Measurements from ENCODE around the gene C5orf15. TPM values are rescaled to one million over a fixed set of nuclear protein-coding genes. Genes with fewer than 3 reads are reported as not detected.

Gene C5orf15
- total RNA-seq, 3 donors from 2014 or later = 26.0 to 31.2 (median 28.6) TPM

DNA sequence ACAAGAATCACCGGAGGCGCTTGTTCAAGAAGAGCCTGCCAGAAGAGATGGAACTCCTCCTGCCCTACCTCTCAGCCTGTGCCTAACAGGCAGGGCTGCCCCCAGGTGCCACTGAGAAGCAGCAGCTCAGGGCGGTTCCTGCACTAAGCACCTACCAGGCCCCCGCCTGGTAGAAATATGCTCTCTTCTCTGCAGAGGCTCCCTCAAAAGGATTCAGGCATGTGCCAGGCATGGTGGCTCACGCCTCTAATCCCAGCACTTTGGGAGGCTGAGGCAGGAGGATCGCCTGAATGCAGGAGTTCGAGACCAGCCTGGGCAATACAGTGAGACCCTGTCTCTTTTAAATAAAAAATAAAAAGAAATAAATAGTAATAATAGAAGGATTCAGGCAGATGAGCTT, 30.4 kb upstream of the C5orf15 start:
- H3K9me3 Mint-ChIP-seq = no peaks in the 10 kb centered on the region
- no peak overlapping the region for H3K4me3 Mint-ChIP-seq
- H3K4me1 Mint-ChIP-seq (ENCODE audit: low read depth) = peaks cover 76% of the 10 kb centered on the region
- H3K27me3 Mint-ChIP-seq (ENCODE audit: low read depth) = no peaks in the 10 kb centered on the region
- ATAC-seq (no peak), DNase-seq (no peak)
- H3K36me3 Mint-ChIP-seq (ENCODE audit: insufficient read depth) = peaks cover 17% of the 10 kb centered on the region

DNA sequence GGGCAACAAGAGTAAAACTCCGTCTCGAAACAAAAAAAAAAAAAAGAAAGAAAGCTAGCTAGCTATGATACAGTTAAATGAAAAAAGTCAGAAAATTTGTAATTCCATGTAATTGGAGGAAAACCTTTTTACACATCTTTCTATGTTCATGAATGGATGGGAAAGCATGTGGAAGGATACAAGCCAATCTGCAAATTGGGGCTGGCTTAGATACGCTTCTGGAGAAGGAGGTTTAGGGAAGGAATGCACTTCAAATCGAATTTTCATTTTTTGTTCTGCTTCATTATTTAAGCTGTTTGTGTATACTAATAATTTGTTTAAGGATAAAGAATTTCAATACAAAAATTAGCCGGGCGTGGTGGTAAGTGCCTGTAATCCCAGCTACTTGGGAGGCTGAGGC, 29.6 kb upstream of the C5orf15 start:
- H3K27me3 Mint-ChIP-seq (ENCODE audit: low read depth) = no peaks in the 10 kb centered on the region
- no peak overlapping the region for H3K4me3 Mint-ChIP-seq
- peaks cover 17% of the 10 kb centered on the region for H3K36me3 Mint-ChIP-seq (ENCODE audit: insufficient read depth)
- no peaks in the 10 kb centered on the region for H3K9me3 Mint-ChIP-seq
- ATAC-seq (no peak), DNase-seq (no peak)
- peaks cover 76% of the 10 kb centered on the region for H3K4me1 Mint-ChIP-seq (ENCODE audit: low read depth)

DNA sequence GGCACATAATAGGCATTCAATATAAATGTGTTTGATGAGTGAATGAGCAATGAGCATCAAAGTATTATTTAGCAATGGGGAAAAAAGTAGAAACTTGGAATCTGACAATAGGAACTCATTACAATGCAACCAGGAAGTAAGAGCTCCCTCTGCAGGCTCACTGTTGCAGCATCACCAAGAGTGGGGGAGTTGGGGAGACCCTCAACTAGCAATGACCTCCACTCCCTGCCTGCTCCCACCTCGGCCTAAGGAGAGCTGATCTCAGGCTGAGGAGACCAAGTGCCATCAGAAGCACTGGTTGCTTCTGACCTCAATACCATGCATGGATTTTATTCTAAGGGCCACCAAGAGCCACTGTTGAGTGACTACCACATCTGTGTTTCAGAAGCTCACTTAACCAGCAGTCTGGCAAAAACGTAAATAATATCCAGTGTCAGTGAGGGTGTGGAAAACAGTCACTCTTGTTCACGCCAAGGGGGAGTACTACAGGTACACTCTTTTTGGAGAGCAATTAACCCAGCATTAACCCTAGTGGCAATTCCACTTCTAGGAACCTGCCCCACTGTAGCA, 28.3 kb upstream of the C5orf15 start:
- no peak for ATAC-seq
- peaks cover 70% of the 10 kb centered on the region for H3K4me1 Mint-ChIP-seq (ENCODE audit: low read depth)
- no peaks in the 10 kb centered on the region for H3K27me3 Mint-ChIP-seq (ENCODE audit: low read depth)
- peaks cover 13% of the 10 kb centered on the region for H3K36me3 Mint-ChIP-seq (ENCODE audit: insufficient read depth)
- no peaks in the 10 kb centered on the region for H3K9me3 Mint-ChIP-seq
- DNase-seq = no peak
- H3K4me3 Mint-ChIP-seq = no peak overlapping the region

DNA sequence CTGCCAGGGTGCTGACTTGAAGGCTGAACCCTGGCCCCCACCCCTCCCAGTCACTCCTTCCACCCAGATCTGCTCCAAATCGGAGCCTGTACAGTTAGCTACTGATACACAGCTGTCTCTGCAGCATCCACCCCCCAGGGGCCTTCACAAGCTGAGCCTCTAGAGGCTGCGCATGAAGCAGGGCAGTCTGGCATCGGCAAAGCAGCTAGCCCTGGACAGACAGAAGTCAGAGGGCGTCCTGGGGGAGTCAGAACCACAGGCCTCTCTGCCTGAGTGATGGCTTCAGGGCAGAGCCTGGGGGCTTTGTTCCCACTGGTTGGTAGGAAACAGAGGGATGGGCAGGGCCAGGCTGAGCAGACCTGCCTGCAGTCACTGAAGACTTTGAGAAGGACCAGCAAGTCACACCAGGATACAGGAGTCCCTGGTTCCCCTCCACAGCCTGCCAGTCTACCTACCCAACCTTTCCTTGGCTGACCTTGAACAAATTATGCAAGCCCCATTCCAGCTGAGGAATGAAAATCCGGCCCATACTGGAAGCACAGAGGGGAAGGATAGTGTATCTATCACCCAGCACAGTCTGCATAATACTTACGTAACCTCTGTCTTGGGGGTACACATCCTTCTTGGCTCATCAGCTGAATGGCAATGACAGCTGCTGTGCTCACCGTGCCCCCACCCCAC, 27.6 kb upstream of the C5orf15 start:
- DNase-seq (no peak), ATAC-seq (no peak)
- Mint-ChIP-seq H3K36me3 (ENCODE audit: insufficient read depth) (peaks cover 13% of the 10 kb centered on the region), H3K27me3 (ENCODE audit: low read depth) (no peaks in the 10 kb centered on the region), H3K9me3 (no peaks in the 10 kb centered on the region), H3K4me1 (ENCODE audit: low read depth) (peaks cover 65% of the 10 kb centered on the region), H3K4me3 (no peak overlapping the region)

DNA sequence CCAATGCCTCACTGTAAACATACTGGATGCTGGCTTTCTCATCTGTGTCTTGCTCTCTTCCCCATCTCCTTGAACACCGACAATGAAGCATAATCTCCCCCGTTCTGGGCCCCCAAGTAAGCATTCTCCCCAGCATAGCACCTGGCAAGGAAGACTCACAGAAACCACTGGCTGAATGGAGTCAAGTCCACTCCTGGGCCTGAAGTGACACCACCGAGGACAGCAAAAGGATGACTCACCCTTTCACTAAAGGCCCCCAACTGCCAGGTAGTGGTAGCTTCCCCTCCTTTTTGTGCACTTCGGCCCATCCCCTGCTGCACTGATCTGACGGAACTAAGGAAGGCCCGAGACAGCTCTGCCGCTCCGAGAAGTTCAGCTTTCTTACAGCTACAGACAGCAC, 26.9 kb upstream of the C5orf15 start:
- peaks cover 59% of the 10 kb centered on the region for H3K4me1 Mint-ChIP-seq (ENCODE audit: low read depth)
- DNase-seq (no peak), ATAC-seq (no peak)
- H3K36me3 Mint-ChIP-seq (ENCODE audit: insufficient read depth) = peaks cover 16% of the 10 kb centered on the region
- no peaks in the 10 kb centered on the region for H3K9me3 Mint-ChIP-seq
- no peaks in the 10 kb centered on the region for H3K27me3 Mint-ChIP-seq (ENCODE audit: low read depth)
- H3K4me3 Mint-ChIP-seq = no peak overlapping the region

DNA sequence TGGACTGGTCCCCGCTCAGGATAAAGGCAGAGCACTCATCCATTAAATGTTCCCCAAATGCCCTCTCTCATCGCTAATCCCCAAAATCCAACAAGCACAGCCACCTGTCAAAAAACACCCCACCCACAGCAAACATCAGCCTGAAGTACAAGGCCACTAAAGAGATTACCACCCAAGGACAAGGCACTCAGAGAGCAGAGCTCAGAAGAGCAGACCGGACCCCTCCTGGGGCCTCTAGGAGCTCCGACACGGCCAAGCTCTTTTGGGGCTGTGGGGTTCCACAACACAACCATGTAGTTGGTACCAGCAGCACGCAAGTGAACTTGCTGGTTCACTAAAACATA, 26.5 kb upstream of the C5orf15 start:
- H3K4me3 Mint-ChIP-seq = no peak overlapping the region
- DNase-seq (no peak), ATAC-seq (no peak)
- H3K9me3 Mint-ChIP-seq = no peaks in the 10 kb centered on the region
- H3K27me3 Mint-ChIP-seq (ENCODE audit: low read depth) = no peaks in the 10 kb centered on the region
- peaks cover 56% of the 10 kb centered on the region for H3K4me1 Mint-ChIP-seq (ENCODE audit: low read depth)
- H3K36me3 Mint-ChIP-seq (ENCODE audit: insufficient read depth) = peaks cover 17% of the 10 kb centered on the region

DNA sequence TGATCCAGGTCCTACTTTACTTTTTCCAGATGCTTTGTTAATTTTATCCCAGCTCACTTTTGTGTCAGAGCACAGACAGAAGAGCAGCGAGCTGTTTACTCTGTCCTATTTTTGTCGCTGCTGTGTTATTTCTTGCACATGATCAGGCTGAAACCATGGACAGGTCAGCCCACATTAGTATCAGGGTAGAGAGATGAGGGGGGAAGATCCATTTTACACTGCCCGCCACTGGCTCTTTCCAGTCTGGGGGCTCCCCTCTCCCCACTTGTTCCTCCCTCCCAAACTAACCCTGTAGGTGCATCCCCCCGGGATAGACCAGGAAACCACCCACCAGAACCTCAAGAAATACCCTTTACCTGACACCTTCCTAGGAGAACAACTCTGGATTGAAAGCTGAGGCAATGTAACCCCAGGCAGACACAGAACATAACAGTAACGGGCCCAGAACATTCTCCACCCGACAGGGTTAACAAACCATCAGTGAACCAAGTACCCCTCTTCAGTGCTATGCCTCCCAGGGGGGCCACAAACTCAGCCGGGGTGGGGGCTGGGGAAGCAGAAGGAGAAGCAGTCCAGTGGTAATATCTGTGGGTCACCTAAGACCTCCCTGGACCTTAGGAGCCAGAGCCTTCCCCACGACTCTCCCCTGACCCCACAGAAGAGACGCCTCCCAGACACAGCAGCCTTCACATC, 26.0 kb upstream of the C5orf15 start:
- Mint-ChIP-seq H3K36me3 (ENCODE audit: insufficient read depth) (peaks cover 16% of the 10 kb centered on the region), H3K4me1 (ENCODE audit: low read depth) (peaks cover 51% of the 10 kb centered on the region), H3K27me3 (ENCODE audit: low read depth) (no peaks in the 10 kb centered on the region), H3K9me3 (no peaks in the 10 kb centered on the region), H3K4me3 (no peak overlapping the region)
- ATAC-seq (no peak), DNase-seq (no peak)

DNA sequence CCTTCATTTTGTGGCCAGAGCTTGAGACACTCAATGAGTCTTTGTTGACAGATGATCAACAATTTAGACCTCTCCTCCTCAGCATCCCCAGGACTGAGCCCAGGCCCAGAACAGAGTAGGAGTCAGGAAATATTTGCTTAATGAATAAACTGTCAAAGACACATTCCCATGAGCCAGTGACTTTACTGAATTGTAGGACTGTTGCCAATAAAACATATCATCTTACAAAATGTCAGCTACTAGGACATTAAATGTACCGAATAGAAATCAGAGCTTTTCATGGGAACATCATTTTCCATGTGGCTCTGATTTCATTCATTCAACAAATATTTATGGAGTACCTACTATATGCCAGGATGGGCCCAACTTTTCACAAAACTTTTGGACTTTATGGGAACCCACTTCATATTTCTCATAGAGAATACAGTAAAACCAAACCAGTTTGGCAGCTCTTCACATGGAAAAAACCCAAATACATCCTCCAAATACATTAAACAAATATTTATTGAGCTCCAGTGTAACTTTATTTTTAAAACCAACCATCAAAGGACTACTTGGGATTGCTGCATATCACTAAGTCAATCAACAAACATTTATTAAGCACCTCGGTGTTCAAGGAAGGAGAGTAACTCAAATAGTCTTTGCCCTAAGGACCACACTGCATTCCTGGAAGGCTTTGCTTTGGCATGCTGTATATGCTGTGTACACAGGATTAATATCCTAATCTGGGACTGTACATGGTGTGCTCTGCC, 24.9 kb upstream of the C5orf15 start:
- DNase-seq (no peak), ATAC-seq (no peak)
- Mint-ChIP-seq H3K27me3 (ENCODE audit: low read depth) (no peaks in the 10 kb centered on the region), H3K36me3 (ENCODE audit: insufficient read depth) (peaks cover 21% of the 10 kb centered on the region), H3K9me3 (no peaks in the 10 kb centered on the region), H3K4me3 (no peak overlapping the region), H3K4me1 (ENCODE audit: low read depth) (peaks cover 44% of the 10 kb centered on the region)

DNA sequence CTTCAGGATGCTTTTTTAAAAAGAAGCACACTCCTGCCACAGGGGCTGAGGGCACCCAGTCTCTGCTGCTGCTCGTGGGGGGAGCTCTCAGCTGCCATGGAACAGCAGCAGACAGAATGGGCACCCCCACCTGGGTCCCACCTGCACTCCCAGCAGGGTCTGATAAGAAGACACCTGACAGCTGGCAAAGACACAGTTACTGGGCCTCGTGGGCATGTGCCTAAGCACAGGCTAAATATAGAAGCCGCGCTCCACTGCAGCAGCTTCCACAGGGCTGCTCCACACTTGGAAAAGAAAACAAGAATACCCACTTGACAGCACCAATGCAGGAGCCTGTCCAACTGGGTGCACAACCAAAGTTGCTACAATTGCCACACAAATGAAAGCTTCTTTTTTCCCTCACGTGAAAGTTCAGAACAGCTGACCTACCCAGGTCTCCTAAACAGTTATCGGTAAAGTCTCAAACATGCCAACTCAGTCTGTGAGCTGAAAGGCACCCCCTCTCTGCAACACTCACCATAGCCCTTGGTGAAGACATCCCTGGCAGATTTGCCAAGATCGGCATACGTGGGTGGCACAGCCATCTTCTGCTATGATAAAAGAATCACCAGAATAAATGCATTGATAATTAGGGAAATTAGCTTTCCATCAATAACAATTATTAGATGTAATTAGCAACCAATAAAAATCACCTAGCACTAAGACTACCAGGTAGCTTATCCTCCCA, 24.2 kb upstream of the C5orf15 start:
- Mint-ChIP-seq H3K9me3 (no peaks in the 10 kb centered on the region), H3K4me3 (no peak overlapping the region), H3K4me1 (ENCODE audit: low read depth) (peaks cover 39% of the 10 kb centered on the region), H3K36me3 (ENCODE audit: insufficient read depth) (peaks cover 25% of the 10 kb centered on the region), H3K27me3 (ENCODE audit: low read depth) (no peaks in the 10 kb centered on the region)
- DNase-seq (no peak), ATAC-seq (no peak)

DNA sequence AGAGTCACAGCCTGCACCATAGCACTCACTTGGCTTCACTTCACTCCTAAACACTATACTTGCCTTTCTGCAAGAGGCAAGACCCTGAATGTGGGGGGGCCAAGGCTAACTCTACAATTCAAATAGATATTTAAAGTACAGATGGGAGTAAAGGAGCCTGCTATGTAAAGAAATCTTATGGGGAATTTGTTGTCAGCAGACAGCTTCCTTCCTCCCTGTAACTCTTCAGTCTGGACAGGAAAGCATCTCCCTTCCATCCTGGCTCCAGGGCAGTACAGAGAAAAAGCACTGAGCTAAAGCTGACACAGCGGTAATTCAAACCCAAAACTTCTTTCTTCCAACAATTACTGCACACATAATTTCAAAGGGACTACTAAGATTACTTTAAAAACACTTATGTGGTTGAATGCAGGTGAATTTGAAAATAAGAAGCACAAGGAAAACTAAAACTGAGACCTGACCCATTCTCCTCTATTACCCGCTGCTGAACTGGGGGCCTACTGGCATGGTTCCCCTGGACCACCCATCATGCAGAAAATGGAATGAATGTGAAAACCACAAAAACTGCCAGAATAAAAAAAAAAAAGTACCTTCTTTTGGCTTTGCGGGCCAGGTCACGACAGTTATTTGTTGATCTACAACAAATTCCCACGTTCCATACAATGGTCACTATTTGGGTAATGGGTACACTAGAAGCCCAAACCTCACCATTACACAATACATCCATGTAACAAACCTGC, 22.9 kb upstream of the C5orf15 start:
- H3K27me3 Mint-ChIP-seq (ENCODE audit: low read depth) = no peaks in the 10 kb centered on the region
- no peaks in the 10 kb centered on the region for H3K9me3 Mint-ChIP-seq
- ATAC-seq (no peak), DNase-seq (no peak)
- peaks cover 25% of the 10 kb centered on the region for H3K36me3 Mint-ChIP-seq (ENCODE audit: insufficient read depth)
- peaks cover 30% of the 10 kb centered on the region for H3K4me1 Mint-ChIP-seq (ENCODE audit: low read depth)
- no peak overlapping the region for H3K4me3 Mint-ChIP-seq

DNA sequence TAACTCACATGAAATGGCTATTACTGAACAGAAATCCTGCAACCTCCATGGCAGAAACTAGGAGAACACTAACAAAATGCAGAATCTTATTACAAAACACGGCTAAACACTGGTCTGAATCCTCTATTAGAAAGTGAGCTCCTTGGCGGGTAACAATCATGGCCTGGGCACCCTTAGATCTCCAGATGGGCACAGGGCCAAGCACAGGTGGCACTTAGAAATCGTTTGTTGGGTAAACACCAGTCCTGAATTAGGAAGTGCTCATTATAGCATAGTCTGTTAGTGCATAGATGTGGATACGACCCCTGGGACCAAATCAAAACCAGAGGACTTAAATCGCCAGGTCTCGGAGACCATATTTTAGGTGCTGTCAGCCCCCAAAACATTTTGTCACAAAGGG, 22.0 kb upstream of the C5orf15 start:
- Mint-ChIP-seq H3K9me3 (no peaks in the 10 kb centered on the region), H3K36me3 (ENCODE audit: insufficient read depth) (peaks cover 31% of the 10 kb centered on the region)
- ATAC-seq = no peak

DNA sequence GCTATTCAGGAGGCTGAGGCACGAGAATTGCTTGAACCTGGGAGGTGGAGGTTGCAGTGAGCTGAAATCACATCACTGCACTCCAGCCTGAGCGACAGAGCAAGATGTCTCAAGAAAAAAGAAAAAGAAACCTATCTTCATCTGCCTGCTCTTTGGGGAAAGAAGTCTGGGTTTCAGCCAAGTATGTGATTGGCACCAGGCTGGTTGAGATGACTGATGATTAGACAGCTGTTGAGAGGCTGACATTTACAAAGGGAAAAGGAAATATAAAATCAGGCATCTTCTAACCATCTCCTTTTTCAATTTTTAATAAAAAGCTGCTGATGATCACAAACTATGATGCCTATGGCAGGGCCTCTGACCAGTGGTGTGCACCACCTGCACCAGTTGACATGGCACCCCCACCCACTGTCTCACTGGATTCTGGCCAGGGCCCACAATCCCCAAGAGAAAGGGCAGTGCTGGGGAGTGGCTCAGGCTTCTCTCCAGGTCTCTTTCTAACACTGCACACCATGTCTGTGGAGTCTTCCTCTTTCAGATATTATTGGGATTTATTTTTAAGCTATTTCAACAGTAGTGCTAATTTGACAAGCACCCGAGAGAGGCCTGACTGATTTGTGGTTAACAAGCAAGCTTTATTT, 17.2 kb upstream of the C5orf15 start:
- Mint-ChIP-seq H3K4me3 (no peak overlapping the region), H3K36me3 (ENCODE audit: insufficient read depth) (peaks cover 37% of the 10 kb centered on the region), H3K4me1 (ENCODE audit: low read depth) (peaks cover 4% of the 10 kb centered on the region), H3K27me3 (ENCODE audit: low read depth) (no peaks in the 10 kb centered on the region), H3K9me3 (no peaks in the 10 kb centered on the region)
- ATAC-seq (no peak), DNase-seq (no peak)

More for the DNA sequence above, 22.0 kb upstream of the C5orf15 start:
- Mint-ChIP-seq H3K27me3 (ENCODE audit: low read depth) (no peaks in the 10 kb centered on the region), H3K4me1 (ENCODE audit: low read depth) (peaks cover 27% of the 10 kb centered on the region), H3K4me3 (no peak overlapping the region)
- no peak for DNase-seq

DNA sequence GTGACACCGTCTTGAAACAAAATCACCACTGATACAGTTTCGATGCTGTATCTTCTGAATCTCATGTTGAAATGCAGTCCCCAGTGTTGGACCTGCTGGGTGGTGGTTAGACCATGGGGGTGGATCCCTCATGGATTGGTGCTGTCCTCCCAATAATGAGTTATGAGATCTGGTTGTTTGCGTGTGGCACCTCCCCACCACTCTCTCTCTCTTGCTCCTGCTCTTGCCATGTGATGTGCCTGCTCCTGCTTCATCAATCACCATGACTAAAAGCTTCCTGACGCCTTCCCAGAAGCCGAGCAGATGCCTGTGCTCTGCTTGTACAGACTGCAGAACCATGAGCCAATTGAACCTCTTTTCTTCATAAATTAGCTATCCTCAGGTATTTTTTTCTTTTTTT, 15.2 kb upstream of the C5orf15 start:
- DNase-seq = no peak
- H3K36me3 Mint-ChIP-seq (ENCODE audit: insufficient read depth) = peaks cover 30% of the 10 kb centered on the region
- no peaks in the 10 kb centered on the region for H3K9me3 Mint-ChIP-seq
- no peak for ATAC-seq
- no peaks in the 10 kb centered on the region for H3K27me3 Mint-ChIP-seq (ENCODE audit: low read depth)
- H3K4me3 Mint-ChIP-seq = no peak overlapping the region
- peaks cover 6% of the 10 kb centered on the region for H3K4me1 Mint-ChIP-seq (ENCODE audit: low read depth)
